HCT116 (cell line): Measurements from ENCODE around the gene HEXB. TPM values are rescaled to one million over a fixed set of nuclear protein-coding genes. Genes with fewer than 3 reads are reported as not detected.

Experiments used
- ATF3 ChIP-seq: IDR thresholded peaks from 2 replicates; pipeline ENCODE4 v1.6.1; 2012
- CBX3 ChIP-seq: IDR thresholded peaks from 2 replicates; pipeline ENCODE4 v1.6.1; 2012; ENCODE audit warnings: low read depth
- CTCF ChIP-seq, 3 experiments: fragments of 200-600 bp in 1 of 3; sonication (generic) in 1 of 3; IDR thresholded peaks in 2 of 3; conservative IDR thresholded peaks in 1 of 3; 2 replicates each; pipeline ENCODE4 v1.5.1; 2012 to 2017; ENCODE audit warnings: low read depth in 2 of 3, low read length in 2 of 3, antibody characterized with exemption in 1 of 3, borderline replicate concordance in 1 of 3, control low read depth in 1 of 3, mild to moderate bottlenecking in 1 of 3, mixed read lengths in 1 of 3, mixed run types in 1 of 3, moderate library complexity in 1 of 3; ENCODE audit not compliant: insufficient read depth in 1 of 3
- EGR1 ChIP-seq: IDR thresholded peaks from 2 replicates; pipeline ENCODE4 v1.6.1; 2012; ENCODE audit warnings: low read depth
- ELF1 ChIP-seq: IDR thresholded peaks from 2 replicates; pipeline ENCODE4 v1.6.1; 2012; ENCODE audit warnings: low read depth, borderline replicate concordance
- EZH2phosphoT487 ChIP-seq: fragments of 200-600 bp; IDR thresholded peaks from 2 replicates; pipeline ENCODE4 v1.6.1; 2018; ENCODE audit warnings: antibody characterized with exemption, borderline replicate concordance
- JUND ChIP-seq: IDR thresholded peaks from 2 replicates; pipeline ENCODE4 v1.6.1; 2012
- MAX ChIP-seq: IDR thresholded peaks from 2 replicates; pipeline ENCODE4 v1.6.1; 2012
- POLR2A ChIP-seq: IDR thresholded peaks from 2 replicates; pipeline ENCODE4 v1.7.0; 2011; ENCODE audit warnings: borderline replicate concordance; ENCODE audit not compliant: insufficient read depth, insufficient read length; ENCODE audit errors: extremely low read depth
- POLR2AphosphoS5 ChIP-seq: IDR thresholded peaks from 2 replicates; pipeline ENCODE4 v1.6.1; 2011; ENCODE audit warnings: mild to moderate bottlenecking, low read depth, low read length, moderate library complexity
- RAD21 ChIP-seq: IDR thresholded peaks from 2 replicates; pipeline ENCODE4 v1.6.1; 2012; ENCODE audit warnings: low read depth, mild to moderate bottlenecking
- REST ChIP-seq: IDR thresholded peaks from 2 replicates; pipeline ENCODE4 v1.6.1; 2012; ENCODE audit warnings: low read depth
- total RNA-seq: library from RNA; stranded (reverse); gene quantifications from one replicate; pipeline ENCODE4 v1.2.1, GENCODE V29; 2021; ENCODE audit not compliant: unreplicated experiment

Gene HEXB
- total RNA-seq, 1 experiment from 2014 or later: 123 TPM

- TF ChIP-seq POLR2A (peak; percentile 46), ELF1 (peak; percentile 66), REST (no peak), MAX (peak; percentile 80), ATF3 (no peak), RAD21 (no peak), POLR2AphosphoS5 (peak; percentile 66), EZH2phosphoT487 (no peak), CBX3 (peak; percentile 97), CTCF (IDR thresholded peaks at IDR 0.05 in 2 of 3, conservative IDR thresholded peaks at IDR 0.05 in 1 of 3; ENCODE audit: borderline replicate concordance in 1 of 3, insufficient read depth in 1 of 3, low read depth in 2 of 3, low read length in 2 of 3) (no peak), JUND (no peak), EGR1 (peak; percentile 48; the same call in 1 of the 2 replicates)
- TF ChIP-seq, all 23 proteins: peak for 13
These were observed 82.0 kb downstream of the HEXB start, which contains the start of the genes GFM2 and NSA2 (continued) for GRCh38 chr5:74766849-74767578.
